GM12878 (cell line): ENCODE data around the gene SLC38A2. TPM values are rescaled to one million over a fixed set of nuclear protein-coding genes. Genes with fewer than 3 reads are reported as not detected.

Experiments used
- ATAC-seq: fragments of 200-7000 bp; cut with Tn5 transposase; 3 replicates; pipeline ENCODE4 v1.9.1; 2020; ENCODE audit warnings: mild to moderate bottlenecking, moderate library complexity
- BruUV-seq: library from RNA; stranded (reverse); fragments of 400-500 nt; replicated peaks from 2 replicates; lab custom pipeline; 2021; lab: Mats Ljungman, UMichigan
- CTCF ChIA-PET: fragments of 300-600 bp; sonication (Branson Sonifier 250); formaldehyde crosslinking; extraction: SDS; loops from one replicate; lab custom pipeline; 2021; ENCODE audit warnings: inconsistent platforms; lab: Yijun Ruan, JAX
- POLR2A ChIA-PET: fragments of 350-600 bp; formaldehyde crosslinking; extraction: SDS; loops from one replicate; lab custom pipeline; 2021; ENCODE audit warnings: inconsistent platforms; lab: Charles Lee
- RAD21 ChIA-PET: fragments of 300-600 bp; sonication (Branson Sonifier 250); formaldehyde crosslinking; loops from one replicate; lab custom pipeline; 2023; ENCODE audit warnings: antibody characterized with exemption; ENCODE audit not compliant: unreplicated experiment; lab: Charles Lee
- SMC1A ChIA-PET: fragments of 300-600 bp; sonication (Branson Sonifier 250); formaldehyde crosslinking; loops from one replicate; lab custom pipeline; 2023; ENCODE audit not compliant: unreplicated experiment, uncharacterized antibody; lab: Charles Lee
- DNase-seq: peaks from one replicate; pipeline ENCODE4 v3.0.0-alpha.2; 2011; ENCODE audit warnings: low read depth, low spot score
- FAIRE-seq: peaks from 3 replicates; lab custom pipeline; 2011; peaks lifted over from hg19 to GRCh38; lab: Jason Lieb, UNC
- H2AFZ ChIP-seq: 2 replicates; pipeline ENCODE4 v1.6.0; 2011; ENCODE audit warnings: low read depth, low read length, control low read depth; ENCODE audit not compliant: control insufficient read depth
- H3K27ac ChIP-seq: 2 replicates; pipeline ENCODE4 v1.5.1; 2011; ENCODE audit warnings: control low read depth; ENCODE audit not compliant: control insufficient read depth, insufficient read depth
- H3K27me3 ChIP-seq, 2 experiments: replicated peaks in 1 of 2; 2 replicates each; pipeline versions ENCODE4 v1.6.0 to v1.6.1; 2011; ENCODE audit warnings: low read length in 1 of 2; ENCODE audit not compliant: control insufficient read depth in 2 of 2, insufficient read depth in 2 of 2
- H3K36me3 ChIP-seq, 2 experiments: 2 replicates each; pipeline ENCODE4 v1.5.1; 2011; ENCODE audit warnings: low read length in 1 of 2; ENCODE audit not compliant: control insufficient read depth in 2 of 2, insufficient read depth in 2 of 2
- H3K4me1 ChIP-seq: 2 replicates; pipeline ENCODE4 v1.6.1; 2011; ENCODE audit warnings: mild to moderate bottlenecking, low read length, moderate library complexity, mixed read lengths; ENCODE audit not compliant: control insufficient read depth, insufficient read depth
- H3K4me2 ChIP-seq: 2 replicates; pipeline ENCODE4 v1.6.0; 2011; ENCODE audit warnings: control low read depth; ENCODE audit not compliant: control insufficient read depth, insufficient read depth
- H3K4me3 ChIP-seq: fragments of 200-600 bp; sonication (generic); 2 replicates; pipeline ENCODE4 v1.5.1; 2016
- H3K79me2 ChIP-seq: 2 replicates; pipeline ENCODE4 v1.6.0; 2011; ENCODE audit warnings: low read length; ENCODE audit not compliant: control insufficient read depth, insufficient read depth
- H3K9ac ChIP-seq: 2 replicates; pipeline ENCODE4 v1.8.0; 2011; ENCODE audit warnings: low read length, control low read depth, mixed read lengths; ENCODE audit not compliant: control insufficient read depth, insufficient read depth
- H3K9me3 ChIP-seq: replicated peaks from 3 replicates; pipeline ENCODE4 v1.5.1; 2011; ENCODE audit warnings: mild to moderate bottlenecking, low read length; ENCODE audit not compliant: control insufficient read depth, insufficient read depth
- H4K20me1 ChIP-seq: 2 replicates; pipeline ENCODE4 v1.6.0; 2011; ENCODE audit not compliant: control insufficient read depth, insufficient read depth
- CEBPB ChIP-seq, 2 experiments: fragments of 150-350 bp in 1 of 2; IDR thresholded peaks; 2 replicates each; pipeline ENCODE4 v1.6.1; 2012 to 2014; ENCODE audit warnings: low read depth in 2 of 2, low read length in 2 of 2, borderline replicate concordance in 1 of 2, inconsistent platforms in 1 of 2
- EP300 ChIP-seq, 2 experiments: fragments of 150-350 bp in 1 of 2; IDR thresholded peaks; 2 replicates each; pipeline ENCODE4 v1.6.1; 2011 to 2012; ENCODE audit warnings: low read depth in 2 of 2, low read length in 2 of 2, borderline replicate concordance in 1 of 2, improper control_type of control experiment in 1 of 2, inconsistent platforms in 1 of 2; ENCODE audit not compliant: control insufficient read depth in 1 of 2
- HSF1 ChIP-seq: fragments of 150-350 bp; IDR thresholded peaks from 2 replicates; pipeline ENCODE4 v1.6.1; 2014; ENCODE audit warnings: mild to moderate bottlenecking, low read depth, low read length
- KDM1A ChIP-seq: fragments of 200-600 bp; sonication (generic); IDR thresholded peaks from 2 replicates; pipeline ENCODE4 v1.6.1; 2016; ENCODE audit warnings: borderline replicate concordance
- KLF5 ChIP-seq: fragments of 450-650 bp; IDR thresholded peaks from 2 replicates; pipeline ENCODE4 v1.6.1; 2014; ENCODE audit warnings: mild to moderate bottlenecking; ENCODE audit not compliant: partially characterized antibody
- MTA3 ChIP-seq: IDR thresholded peaks from 2 replicates; pipeline ENCODE4 v1.6.1; 2012; ENCODE audit warnings: low read length, inconsistent platforms, borderline replicate concordance
- NKRF ChIP-seq: fragments of 450-650 bp; conservative IDR thresholded peaks from 2 replicates; pipeline ENCODE4 v1.6.1; 2017; ENCODE audit warnings: mild to moderate bottlenecking, moderate library complexity
- POLR2AphosphoS2 ChIP-seq: IDR thresholded peaks from 2 replicates; pipeline ENCODE4 v1.6.1; 2011; ENCODE audit warnings: low read depth, mild to moderate bottlenecking, low read length, improper control_type of control experiment, moderate library complexity
- RBBP5 ChIP-seq: fragments of 200-600 bp; sonication (generic); conservative IDR thresholded peaks from 2 replicates; pipeline ENCODE4 v1.6.1; 2016
- SMC3 ChIP-seq: IDR thresholded peaks from 2 replicates; pipeline ENCODE4 v1.6.1; 2011; ENCODE audit warnings: low read length, improper control_type of control experiment, borderline replicate concordance
- SREBF1 ChIP-seq: IDR thresholded peaks from 2 replicates; pipeline ENCODE4 v1.6.1; 2012; ENCODE audit warnings: mild to moderate bottlenecking, low read length
- WGBS: methylation state at CpG from one replicate; pipeline ENCODE4 v1.1.6; 2016; ENCODE audit warnings: low lambda C conversion rate; ENCODE audit not compliant: insufficient replicate concordance, insufficient coverage; ENCODE audit errors: missing lambda C conversion rate; 5-methylcytosine and 5-hydroxymethylcytosine counted together
- in situ Hi-C: fragments of 300-500 bp; cut with MboI; formaldehyde crosslinking; loops from 9 replicates; pipeline ENCODE4 v1.14.3; 2018; ENCODE audit warnings: mixed read lengths
- intact Hi-C: fragments of 100-400 bp; cut with micrococcal nuclease; formaldehyde crosslinking; loops from one replicate; pipeline ENCODE4 v1.14.2; 2022; ENCODE audit not compliant: unreplicated experiment
- polyA plus RNA-seq, 11 experiments: library from polyadenylated mRNA; depleted of rRNA in 4 of 11; unstranded in 6 of 11; stranded (reverse) in 5 of 11; fragments of >200 nt; fragmentation: Nextera tagmentation in 4 of 11; fragmentation: Illumina TruSeq in 1 of 11; extraction: Ambion mirVana in 4 of 11; extraction: Trizol in 1 of 11; gene quantifications; 1 replicate in 1 of 11; 2 replicates in 10 of 11; pipeline versions ENCODE4 v1.2.1 to v1.2.3, GENCODE V29; 2011 to 2016; ENCODE audit warnings: inconsistent platforms in 2 of 11, missing spikeins in 2 of 11, low read depth in 1 of 11
- total RNA-seq, 4 experiments: library from RNA; depleted of rRNA in 3 of 4; stranded (reverse); fragments of >200 nt in 3 of 4; fragmentation: Illumina TruSeq in 1 of 4; extraction: Trizol in 1 of 4; gene quantifications; 2 replicates each; pipeline versions ENCODE4 v1.2.1 to v1.2.3, GENCODE V29; 2013 to 2021

SLC38A2 gene
- total and polyA plus RNA-seq, 10 of the 15 experiments (the other 5 are each of a cell fraction or from before 2014, with no cell fraction given): 36.2 to 118 (median 79.8) TPM

- Histone ChIP-seq H3K36me3 (no peaks in the 10 kb centered on the region), H2AFZ (no peak overlapping the region), H3K4me2 (no peak overlapping the region), H3K27me3 (no peaks in the 10 kb centered on the region), H3K79me2 (peaks cover 14% of the 10 kb centered on the region), H3K4me3 (no peak overlapping the region), H3K4me1 (no peaks in the 10 kb centered on the region; the same call in 1 of the 2 replicates), H3K9ac (no peak overlapping the region), H4K20me1 (no peaks in the 10 kb centered on the region), H3K27ac (no peak overlapping the region), H3K9me3 (no peaks in the 10 kb centered on the region; the same call in 2 of the 3 replicates)
- DNase-seq (no peak), FAIRE-seq (no peak), ATAC-seq (no peak)
- in situ Hi-C loops: no loop called here
- intact Hi-C loops: loop anchor here (10.0 kb wide), 1 partner anchor 1162 kb away; the partner anchor contains the start of gene ANO6
- SMC1A ChIA-PET: interaction anchor here (0.9 to 2.7 kb wide), 6 partner anchors 16 to 298 kb away, joined by 3 to 6 read pairs (median 4); partner anchors contain the start of gene SLC38A1
- 95% methylated on average over 1 of the region's 1 CpG for WGBS
- CTCF ChIA-PET: interaction anchor here (0.7 kb wide), 1 partner anchor 261 kb away, joined by 4 read pairs; no protein-coding TSS in a partner anchor
- no peak for TF ChIP-seq MTA3
- POLR2A ChIA-PET: no interaction called here
- no TSS peak for BruUV-seq
- RAD21 ChIA-PET: interaction anchor here (0.7 to 1.1 kb wide), 3 partner anchors 12 to 107 kb away, joined by 3 to 5 read pairs (median 3); no protein-coding TSS in a partner anchor
Observed at GRCh38 chr12:46376579-46376978, 4.0 kb upstream of the SLC38A2 start.

- Histone ChIP-seq H4K20me1 (no peaks in the 10 kb centered on the region; the same call in 1 of the 2 replicates), H3K27me3 (no peaks in the 10 kb centered on the region), H2AFZ (no peak overlapping the region), H3K79me2 (peaks cover 33% of the 10 kb centered on the region), H3K4me2 (no peak overlapping the region), H3K27ac (no peak overlapping the region), H3K4me3 (no peak overlapping the region), H3K9ac (no peak overlapping the region), H3K9me3 (no peaks in the 10 kb centered on the region), H3K36me3 (peaks cover 0 to 5% of the 10 kb centered on the region in 2 experiments; a peak in 3 of 4 replicates), H3K4me1 (peaks cover 6% of the 10 kb centered on the region)
- intact Hi-C loops (loop anchor here (5.0 to 10.0 kb wide), 6 partner anchors 98 to 1160 kb away; partner anchors contain the start of gene ANO6), in situ Hi-C loops (no loop called here)
- FAIRE-seq: no peak
- no peak for ATAC-seq
- ChIA-PET RAD21 (interaction anchor here (1.3 kb wide), 1 partner anchor 12 kb away, joined by 3 read pairs; no protein-coding TSS in a partner anchor), CTCF (interaction anchor here (1.6 kb wide), 1 partner anchor 12 kb away, joined by 5 read pairs; no protein-coding TSS in a partner anchor), POLR2A (no interaction called here), SMC1A (interaction anchor here (0.9 kb wide), 1 partner anchor 287 kb away, joined by 3 read pairs; no protein-coding TSS in a partner anchor)
- no peak for DNase-seq
- no TSS peak for BruUV-seq
- 72% methylated on average over 4 of the region's 4 CpGs for WGBS
- TF ChIP-seq HSF1 (no peak), KDM1A (no peak), SREBF1 (no peak), RBBP5 (no peak), CEBPB (IDR thresholded peaks at IDR 0.05; ENCODE audit: borderline replicate concordance in 1 of 2, low read depth in 2 of 2, low read length in 2 of 2) (no peak), KLF5 (no peak), EP300 (IDR thresholded peaks at IDR 0.05; ENCODE audit: borderline replicate concordance in 1 of 2, control insufficient read depth in 1 of 2, low read depth in 2 of 2, low read length in 2 of 2) (no peak), POLR2AphosphoS2 (no peak), SMC3 (no peak), NKRF (no peak)
Observed at GRCh38 chr12:46374711-46375110, 2.1 kb upstream of the SLC38A2 start.
